Stimulated activated CD4-positive, alpha-beta T cell treated with anti-CD3 and anti-CD28 coated beads, Interleukin-1b, Interleukin-23, amount 100 ng/mL, for 48 hours (primary cell): ENCODE results near the gene TBC1D32.
"Not testable (repeated sequence)": the region's sequence is repeated elsewhere in the genome, so short reads cannot be mapped to it uniquely, and the experiment has no call there.

Experiments
- DNase-seq: peaks from one replicate; pipeline ENCODE4 v3.0.0-alpha.2; 2020

TBC1D32 gene

DNA sequence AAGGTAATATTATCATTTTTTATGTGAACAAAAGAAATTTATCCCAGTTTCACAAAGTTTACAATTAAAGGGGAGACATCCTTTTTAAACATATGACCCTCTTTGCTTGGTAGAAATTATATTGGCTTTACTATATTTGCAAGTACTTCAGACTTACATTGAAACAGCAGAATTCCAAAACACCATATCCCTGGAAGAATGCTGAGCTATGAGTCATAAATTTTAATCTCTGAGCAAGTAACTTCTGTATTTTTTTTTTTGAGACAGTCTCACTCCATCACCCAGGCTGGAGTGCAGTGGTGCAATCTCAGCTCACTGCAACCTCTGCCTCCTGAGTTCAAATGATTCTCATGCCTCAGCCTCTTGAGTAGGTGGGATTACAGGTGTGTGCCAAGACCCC lies 240.4 kb downstream of the TBC1D32 start:
- no peak for DNase-seq

DNA sequence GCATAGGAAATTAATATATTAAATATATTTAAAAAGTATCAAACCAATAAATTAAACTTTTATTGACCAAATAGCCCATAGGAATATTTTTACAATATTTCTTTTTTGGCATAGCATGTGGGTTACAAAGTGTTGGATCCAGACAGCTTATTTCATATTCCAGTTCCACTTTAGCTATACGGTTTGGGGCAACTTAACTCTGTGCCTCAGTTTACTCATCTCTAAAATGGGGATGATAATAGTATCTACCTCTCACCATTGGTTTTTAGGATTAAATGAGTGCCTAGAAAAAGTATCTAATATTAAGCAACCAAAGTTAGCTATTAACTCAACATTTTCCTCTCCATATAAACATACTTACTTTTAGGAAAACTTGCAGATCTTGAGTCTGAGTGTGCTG lies 243.8 kb downstream of the TBC1D32 start:
- no peak for DNase-seq

DNA sequence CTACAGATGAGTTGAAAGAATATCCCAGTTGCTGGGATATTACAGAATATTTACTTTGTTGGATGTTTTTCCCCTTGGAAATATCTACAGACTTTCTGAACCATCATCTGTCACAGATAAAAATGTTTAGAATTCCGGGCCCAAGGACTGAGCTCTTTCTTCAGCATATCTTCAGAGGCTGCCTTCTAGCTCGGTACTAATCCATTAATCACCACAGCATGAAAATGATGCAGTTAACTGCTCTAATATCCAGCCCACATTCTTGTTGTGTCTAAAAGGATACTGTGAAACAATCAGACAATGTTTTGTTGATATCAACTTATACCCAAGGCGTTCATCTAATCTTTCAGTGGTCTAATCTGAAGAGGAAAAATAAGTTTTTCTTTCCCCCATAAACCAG lies 247.4 kb downstream of the TBC1D32 start:
- DNase-seq, result no peak

DNA sequence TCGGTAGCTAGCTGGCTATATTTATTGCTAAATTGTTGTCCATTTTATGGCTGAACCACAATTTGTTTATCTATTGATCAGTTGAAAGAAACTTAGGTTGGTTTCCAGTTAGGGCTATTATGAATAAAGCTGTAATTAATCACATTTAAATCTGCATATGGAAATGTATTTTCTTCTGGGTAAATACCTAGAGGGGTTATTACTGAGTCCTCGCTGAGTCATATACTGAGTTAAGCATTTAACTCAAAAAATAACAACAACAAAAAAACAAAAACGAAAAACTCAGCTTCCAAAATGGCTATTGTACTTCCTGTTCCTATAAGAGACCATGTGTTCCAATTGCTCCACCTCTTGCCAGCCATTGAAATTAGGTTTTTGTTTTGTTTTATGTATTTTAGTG lies 258.2 kb downstream of the TBC1D32 start:
- no peak for DNase-seq

DNA sequence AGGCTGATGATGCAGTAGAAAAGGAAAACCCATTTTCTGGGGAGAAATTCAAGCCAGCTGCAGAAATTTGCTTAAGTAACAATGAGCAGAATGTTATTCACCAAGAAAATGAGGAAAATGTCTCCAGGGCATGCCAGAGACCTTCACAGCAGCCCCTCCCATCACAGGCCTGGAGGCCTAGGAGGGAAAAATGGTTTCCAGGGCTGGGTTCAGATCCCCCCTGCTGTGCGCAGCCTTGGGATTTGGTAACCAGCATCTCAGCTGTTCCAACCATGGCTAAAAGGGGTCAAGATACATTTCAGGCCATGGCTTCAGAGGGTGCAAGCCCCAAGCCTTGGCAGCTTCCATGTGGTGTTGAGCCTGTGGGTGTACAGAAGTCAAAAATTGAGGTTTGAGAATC lies 265.5 kb downstream of the TBC1D32 start:
- DNase-seq, result not testable (repeated sequence)

DNA sequence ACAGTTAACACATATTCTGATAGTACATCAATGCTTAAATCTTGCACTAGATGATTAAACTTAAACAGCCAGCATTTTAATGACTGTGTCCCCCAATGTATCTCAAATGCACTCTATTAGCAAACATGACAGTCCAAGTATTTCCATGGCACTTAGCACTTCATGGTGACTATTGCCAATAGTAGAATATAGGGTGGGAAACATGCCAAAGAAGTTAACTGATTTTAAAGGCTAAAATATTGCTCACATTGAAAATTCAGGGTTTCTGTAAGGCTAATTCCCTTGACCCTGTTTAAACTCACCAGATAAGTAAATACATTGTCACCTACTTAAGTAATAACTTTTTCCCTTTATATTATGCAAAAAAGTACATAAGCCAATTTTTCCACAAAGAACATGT lies 266.9 kb downstream of the TBC1D32 start:
- DNase-seq, result no peak

DNA sequence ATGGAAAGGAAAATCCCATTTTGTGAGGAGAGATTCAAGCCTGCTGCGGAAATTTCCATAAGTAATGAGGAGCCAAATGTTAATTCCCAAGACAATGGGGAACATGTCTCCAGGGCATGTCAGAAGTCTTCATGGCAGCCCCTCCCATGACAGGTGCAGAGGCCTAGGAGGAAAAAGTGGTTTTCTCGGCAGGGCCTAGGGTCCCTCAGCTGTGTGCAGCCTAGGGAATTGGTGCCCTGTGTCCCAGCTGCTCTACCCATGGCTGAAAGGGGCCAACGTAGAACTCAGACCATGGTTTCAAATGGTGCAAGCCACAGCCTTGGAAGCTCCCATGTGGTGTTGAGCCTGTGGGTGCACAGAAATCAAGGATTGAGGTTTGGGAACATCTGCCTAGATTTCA lies 269.9 kb downstream of the TBC1D32 start:
- DNase-seq, result no peak

DNA sequence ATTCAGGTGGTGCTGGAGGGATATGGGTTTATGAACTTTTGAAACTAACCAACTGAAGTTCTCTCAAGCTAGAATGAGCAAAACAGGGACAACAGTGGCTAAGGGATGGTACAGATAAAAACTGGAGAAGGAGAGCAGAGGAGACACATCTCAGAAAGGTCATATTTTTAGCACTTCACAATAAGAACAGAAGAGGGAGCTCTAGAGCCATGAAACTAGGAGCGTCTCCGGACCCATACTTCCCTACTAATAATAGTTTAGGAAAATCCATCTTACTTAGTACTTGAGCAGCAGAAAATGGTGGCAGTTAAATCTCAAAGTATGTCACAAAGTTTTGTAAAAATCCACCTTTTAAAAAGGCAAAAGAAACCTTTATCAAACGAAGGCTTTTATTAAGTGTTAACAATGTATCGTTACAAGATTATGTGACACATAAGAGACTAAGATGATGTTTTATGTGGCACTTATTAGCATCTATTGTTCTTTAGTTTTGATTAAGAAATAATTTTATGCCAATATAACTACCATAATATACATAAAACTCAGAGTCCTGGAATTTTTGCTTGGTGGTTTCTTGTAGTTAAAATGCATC lies 278.6 kb downstream of the TBC1D32 start:
- DNase-seq, result no peak

DNA sequence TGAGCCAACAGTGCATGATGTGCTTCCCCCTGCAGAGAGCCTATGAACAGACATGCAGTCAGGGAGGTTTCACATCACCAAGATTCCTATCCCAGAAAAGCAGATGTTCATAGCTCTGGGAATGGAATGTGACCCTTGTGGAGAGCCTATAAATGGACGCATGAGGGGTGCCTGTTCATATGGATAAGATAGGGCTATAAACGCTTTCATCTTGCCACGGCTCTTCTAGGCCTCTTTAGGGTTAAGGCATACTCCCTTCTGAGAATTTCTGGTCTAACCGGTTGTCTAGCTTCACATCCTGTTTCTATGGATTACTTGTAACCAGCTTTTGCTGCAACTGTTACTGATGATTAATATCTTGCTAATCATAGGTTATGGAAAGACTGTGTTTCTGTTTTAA lies 285.7 kb downstream of the TBC1D32 start:
- DNase-seq, result not testable (repeated sequence)

DNA sequence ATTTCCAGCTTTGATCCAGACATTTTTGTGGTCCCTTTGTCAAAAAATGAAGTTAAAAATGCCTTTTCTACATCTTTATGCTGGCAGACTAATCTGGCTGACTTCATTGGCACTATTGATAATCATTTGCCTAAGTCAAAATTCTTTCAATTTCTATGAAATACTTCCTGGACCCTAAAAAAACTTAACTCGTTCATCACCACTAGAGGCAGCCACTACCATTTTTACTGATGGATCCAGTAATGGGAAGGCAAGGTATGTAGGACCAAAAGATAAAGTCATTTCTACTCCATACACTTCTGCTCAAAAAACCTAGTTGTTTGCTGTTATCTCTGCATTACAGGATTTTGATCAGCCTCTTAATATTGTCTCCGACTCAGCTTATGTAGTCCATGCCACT lies 289.4 kb downstream of the TBC1D32 start:
- not testable (repeated sequence) for DNase-seq

DNA sequence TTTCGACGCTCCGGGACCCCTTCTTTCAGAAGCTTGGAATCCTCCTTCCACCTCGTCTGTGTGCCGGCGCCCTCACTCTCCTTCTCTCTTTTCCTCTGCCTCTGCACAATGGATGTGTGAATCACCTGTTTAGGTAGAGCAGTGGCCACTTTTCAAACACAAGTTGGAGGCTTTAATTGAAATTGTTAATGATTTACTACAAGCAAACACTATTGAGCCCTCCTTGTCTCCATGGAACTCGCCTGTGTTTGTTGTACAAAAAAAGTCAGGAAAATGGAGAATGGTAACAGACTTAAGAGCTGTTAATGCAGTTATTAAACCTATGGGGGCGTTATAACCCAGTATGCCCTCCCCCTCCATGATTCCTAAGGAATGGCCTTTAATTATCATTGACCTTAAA lies 290.6 kb downstream of the TBC1D32 start:
- not testable (repeated sequence) for DNase-seq

DNA sequence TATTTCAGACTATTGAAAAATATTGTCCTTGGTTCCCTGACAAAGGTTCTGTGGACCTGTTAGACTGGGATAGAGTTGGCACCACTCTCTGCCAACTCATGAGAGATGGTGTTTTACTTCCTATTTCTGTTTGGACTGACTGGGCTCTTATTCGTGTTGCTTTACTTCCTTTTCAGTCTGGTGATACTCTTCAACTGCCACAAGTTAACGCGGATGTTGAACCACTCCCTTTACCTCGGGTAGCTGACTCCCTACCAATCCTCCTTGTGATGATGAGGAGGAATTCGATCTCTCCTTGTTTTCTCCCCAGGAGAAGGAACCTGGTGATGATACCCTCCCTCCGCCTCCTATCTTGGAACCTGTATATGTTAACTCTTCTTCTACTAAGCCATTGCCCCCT lies 291.1 kb downstream of the TBC1D32 start:
- not testable (repeated sequence) for DNase-seq

DNA sequence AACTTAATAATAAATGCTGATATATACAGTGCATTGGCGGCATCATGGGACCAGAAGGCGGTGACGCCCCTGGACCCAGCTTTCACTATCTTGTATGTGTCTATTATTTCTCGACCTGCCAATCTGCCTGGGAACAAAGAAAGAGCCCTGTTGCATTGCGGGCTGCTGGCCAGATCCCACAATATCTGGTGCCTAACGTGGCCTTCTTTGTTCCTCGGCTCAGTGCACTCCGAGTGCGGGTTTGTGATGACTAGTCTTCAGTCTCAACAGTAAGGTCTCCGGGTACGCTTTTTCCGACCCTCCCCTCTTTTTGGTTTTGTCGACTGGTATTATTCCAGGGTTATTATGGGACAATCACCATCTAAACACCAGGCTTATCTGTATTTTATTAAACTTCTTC lies 291.5 kb downstream of the TBC1D32 start:
- DNase-seq, result no peak

DNA sequence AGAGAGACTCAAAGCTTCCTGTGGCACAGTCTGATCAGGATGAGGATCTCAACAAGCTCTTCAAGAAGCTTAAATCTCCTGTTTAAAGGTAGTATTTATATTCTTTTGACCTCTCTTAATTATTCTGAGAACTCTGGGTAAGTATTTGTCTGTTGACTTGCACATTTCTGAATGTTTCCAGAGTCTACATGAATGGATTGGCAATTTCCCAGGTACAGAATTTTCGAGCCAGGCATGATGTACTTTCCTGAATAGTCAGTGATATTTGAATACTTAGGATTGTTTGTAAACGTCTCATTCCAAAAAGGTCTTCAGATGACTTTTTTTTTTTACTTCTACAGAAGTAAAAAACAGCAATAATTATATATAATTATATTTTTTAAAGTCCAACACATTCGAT lies 293.4 kb downstream of the TBC1D32 start:
- no peak for DNase-seq

DNA sequence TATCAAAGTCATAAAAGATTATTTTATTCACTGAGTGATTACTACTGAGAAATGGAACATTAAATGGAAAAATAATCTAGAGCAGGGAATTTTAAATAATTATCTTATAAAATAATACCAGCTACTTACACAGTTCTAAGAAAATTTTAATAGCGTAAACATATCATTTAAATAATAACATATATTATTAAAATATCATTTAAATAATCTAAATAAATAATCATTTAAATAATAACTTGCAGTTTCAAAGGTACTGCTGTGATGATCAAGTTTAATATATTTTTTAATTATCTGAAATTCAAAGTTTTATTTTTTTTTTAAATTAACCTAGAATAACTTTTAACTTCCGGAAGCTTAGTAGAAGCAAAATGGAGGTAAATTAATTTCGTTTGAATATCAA lies 301.2 kb downstream of the TBC1D32 start:
- DNase-seq, result no peak

DNA sequence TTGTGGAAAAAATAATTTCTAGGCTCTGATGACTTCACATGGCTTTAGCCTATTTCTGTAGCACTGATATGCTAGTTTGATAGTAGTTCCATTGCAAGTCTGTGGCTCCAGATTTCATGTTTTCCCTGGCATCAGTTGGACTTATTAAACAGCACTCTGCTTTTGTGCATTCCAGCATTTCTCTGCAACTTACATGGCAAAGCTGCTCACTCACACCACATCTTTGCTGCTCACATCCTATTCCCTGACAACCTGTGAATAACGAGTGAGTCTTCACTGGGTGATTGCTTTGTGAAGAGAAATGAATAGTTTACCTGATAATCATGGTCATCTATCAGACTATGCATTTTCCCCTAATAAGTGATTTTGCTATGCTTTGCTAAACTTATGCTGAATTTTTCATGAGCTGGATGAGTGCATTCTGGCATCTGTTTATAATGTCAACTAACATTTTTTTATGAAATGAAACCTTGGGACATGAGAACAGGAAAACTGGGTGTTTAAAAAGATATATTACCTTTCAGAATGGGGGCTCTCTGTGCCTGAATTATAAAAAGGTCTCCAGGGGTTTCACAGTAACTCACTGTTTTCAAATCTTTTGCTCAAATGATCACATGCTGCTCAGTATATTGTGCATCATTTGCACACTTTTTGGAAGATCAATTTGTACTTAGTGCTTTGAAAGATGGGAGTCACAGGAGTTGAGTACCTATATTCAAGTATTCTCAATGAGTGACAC lies 301.8 kb downstream of the TBC1D32 start:
- DNase-seq, result no peak
